GM21717 (cell line): ENCODE measurements around the gene KIAA1217.

ENCODE experiments used
- ATAC-seq: cut with Tn5 transposase; IDR thresholded peaks from one replicate; pipeline ENCODE4 v1.9.1; 2021; ENCODE audit warnings: mild to moderate bottlenecking, moderate library complexity; ENCODE audit not compliant: unreplicated experiment

KIAA1217 gene

DNA sequence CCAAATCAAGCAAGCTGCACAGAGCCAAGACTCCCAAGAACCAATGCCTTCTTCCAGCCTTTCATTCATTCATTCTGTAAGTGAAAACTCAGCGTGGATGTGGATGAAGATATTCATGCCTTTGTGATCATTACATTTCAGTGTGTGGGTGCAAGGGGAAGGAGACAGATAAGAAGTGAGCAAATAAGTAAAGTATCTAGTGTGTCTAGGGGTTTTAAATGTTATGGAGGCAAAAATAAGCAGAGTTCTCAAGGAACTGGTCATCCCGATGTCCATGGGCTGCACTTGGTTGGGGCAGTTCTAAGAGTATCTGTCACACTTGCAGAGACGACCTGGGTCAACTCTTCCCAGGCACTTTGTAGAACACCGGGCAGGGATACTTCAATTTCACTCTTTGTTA lies 149.1 kb downstream of the KIAA1217 start:
- ATAC-seq: no peak

DNA sequence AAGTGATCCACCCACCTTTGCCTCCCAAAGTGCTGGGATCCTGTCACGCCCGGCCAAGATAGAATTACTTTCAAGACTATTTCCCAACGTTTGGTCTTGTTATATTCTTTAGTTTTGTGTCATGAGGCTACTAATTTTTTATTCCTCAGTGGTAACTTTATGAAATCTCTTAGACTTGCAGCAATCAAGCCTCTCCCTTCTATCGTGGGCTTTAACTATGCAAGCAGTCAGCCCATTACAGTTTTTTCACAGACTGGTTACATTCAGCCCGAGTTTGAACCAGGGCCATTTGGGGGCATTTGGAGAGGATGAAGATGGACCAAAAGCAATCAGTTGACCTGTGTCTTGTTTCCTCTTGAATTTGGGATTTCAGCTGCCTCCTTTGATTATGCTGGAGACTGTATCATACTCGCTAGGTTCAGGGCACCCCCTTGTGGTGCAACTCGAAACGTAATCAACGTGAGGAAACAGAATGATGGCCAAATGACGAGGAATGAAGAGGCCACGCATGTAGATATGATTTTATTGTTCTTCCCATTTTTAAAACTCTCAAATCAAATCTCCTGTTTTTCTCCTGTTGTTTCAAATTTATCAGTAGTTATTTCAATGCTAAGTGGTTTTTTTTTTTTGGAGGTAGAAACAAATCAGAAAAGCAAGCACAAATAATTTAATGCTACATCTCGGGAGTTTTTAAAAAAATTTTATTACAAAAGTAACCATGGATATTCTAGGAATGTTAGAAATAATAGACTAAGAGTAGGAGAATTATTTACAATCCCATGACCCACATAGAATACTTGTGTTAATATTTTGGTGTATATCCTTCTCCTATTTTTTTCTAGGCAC lies 151.6 kb downstream of the KIAA1217 start:
- ATAC-seq: no peak

DNA sequence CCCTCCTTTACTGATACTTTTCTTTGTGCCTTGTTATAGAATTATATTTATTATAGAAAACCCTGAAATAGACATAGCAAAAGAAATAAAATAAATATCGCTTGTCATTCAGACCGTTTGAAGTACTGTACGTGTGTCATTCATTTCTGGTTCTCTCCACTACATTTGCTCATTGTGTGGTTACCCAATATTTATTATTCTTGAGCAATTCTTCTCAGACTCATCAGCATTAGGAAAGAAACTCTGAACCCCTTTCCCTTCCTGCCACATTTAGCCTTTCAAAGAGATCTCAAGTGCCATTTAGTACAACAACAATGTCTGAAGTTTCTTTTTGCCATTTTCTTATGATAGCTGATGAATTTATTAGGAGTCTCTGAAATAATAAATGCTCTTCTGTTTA lies 154.1 kb downstream of the KIAA1217 start:
- ATAC-seq: no peak

DNA sequence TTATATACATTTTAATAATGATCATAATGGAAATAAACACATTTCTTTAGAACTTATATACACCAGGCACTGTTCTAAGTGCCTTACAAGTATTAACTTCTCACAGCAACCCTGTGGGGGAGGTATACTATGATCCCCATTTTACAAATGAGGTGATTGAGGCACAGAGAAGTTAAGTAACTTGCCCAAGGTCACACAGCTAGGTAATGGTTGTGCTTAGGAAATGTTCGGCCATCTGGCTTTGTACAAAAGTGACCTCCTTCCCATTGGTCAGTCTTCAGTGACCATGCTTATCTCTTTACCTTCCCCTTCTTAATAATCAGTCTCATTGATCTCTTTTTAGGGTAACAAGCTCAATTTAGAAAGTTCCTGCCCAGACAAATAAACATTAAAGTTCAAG lies 158.8 kb downstream of the KIAA1217 start:
- no peak for ATAC-seq

DNA sequence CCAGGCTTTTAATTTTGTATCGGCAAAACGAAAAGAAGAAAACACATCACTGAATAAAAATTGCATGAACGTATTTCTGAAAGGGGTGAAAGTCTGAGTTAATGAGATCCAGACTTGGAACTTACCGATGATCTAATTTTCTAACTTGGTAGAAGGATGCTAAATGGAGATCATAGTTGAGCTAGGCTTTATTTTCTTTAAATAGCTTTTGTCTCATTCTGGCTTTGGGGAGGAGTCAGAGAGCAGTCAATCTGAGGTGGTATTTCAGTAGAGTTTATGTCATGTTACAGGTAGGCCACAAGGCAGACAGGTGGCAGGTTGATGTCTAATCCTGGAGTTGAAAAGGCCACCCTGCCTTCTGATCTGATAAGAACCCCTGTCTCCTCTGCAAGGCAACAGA lies 161.9 kb downstream of the KIAA1217 start:
- no peak for ATAC-seq

DNA sequence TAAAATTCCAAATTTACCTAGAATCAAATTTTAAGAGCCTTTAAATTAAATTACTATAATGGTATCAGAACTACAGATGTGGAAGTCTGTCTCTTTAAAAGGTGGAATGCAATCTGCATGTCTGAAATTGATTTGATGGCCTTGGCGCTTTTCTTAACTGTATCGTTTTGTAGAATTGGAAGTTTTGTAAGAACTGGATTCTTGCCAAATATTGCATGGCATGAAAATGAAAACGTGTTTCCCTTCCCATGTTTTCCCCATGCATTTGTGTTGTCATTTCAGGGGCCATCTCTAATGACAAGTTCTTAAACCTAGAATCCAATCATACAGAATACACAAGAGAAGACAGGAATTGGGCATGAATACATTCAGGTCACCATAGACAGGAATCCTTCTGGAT lies 162.5 kb downstream of the KIAA1217 start:
- ATAC-seq: no peak

DNA sequence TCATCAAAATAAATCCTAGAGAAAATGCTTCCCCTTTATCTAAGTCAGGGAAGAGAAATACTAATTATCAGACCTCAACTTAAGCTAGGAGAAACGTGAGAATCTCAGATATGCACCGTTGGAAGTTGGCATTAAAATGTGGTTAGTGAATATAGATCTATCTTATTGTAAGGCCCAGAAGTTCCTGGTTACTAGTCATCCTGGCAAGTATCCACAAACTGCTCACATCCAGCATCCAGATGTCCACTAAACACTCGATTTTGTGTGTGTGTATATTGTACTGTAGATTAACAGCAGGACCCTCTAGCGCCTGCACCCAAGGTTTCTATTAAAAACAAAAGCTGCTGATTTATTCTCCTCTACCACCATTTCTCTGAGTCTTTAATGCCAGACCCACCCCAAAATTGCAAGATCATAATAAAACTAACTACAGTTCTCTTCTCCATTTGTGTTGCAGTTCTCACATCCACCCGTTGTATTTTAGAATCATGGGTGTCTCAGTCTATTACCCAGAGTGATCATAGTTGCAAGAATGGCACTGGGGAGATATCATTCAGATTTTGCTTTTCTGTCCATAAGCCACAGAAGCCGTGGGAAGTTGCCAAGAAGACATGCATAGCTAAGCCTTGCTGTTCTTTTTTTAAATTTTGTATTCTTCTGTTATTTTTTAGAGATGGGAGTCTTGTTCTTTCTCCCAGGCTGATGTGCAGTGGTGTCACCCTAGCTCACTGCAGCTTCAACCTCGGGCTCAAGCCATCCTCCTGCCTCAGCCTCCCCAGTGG lies 165.4 kb downstream of the KIAA1217 start:
- ATAC-seq: no peak

DNA sequence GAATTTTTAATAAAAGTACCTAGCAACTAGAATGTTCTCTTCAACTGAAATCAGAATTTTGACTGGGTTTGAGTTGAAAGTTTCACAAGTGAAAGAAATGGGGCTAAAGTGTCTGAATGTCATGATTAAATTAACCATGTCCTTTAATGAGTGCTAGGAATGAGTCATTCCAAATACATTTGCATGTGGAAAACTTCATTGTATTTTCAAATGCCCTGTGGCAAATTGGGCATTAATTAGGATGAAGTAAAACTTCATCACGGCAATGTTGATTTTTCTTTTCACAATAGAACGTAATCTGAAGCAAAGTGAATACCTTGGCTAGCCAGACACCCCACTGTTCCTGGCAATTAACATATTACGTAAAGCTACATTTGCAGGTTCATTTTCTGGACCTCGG lies 166.6 kb downstream of the KIAA1217 start:
- ATAC-seq: no peak

DNA sequence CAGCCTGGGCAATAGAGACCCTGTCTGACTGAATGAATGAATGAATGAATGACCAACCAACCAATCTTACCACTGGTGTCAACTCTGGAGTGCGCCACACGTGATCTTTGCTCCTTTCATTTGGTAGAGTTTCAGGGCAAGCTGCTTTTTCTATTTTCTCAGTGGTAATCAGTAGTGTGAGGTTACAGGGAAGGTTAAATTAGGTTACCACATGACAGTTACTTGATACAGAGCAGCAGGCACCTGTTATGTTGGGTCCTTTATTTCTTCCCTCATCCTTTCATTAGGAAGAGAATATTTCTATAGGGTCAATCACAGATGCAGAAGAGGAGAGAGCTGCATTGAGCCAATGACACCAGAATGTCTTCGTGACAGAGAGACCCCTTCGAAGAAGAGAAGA lies 167.8 kb downstream of the KIAA1217 start:
- no peak for ATAC-seq

DNA sequence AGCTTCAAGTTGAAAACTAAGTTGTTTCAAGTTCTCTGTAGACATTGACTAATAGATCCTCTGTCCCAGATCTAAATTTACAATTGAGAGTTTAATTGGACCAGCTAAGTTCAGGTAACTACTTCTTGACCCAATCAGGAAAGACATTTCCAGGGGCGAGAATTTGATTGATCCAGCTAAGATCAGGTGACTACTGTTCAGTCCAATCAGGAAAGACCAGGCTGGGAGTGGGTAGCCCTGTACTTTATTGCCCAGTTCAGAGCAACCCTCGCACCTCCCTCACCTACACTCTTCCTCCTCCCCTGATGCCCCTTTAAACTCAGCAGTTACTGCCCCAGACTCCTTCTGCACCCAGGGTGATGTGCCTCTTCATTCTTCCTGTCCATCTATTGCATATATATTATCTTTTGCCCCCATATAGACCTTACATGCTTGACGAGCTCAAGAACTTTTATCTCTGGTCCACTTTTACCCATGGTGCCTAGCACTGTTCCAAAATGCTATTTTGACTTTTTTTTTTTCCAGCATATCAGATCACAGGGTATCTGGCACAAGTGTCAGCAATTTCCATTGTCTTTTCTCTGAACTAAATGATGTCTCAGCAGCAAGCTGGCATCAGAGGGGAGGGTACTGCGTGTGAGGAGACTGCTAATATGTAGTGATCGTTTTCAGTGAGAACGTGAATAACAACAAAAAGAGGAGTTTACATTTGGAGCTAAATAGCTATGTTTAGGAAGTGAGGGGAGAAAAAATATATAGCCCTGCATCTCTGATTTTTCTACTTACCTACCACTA lies 169.4 kb downstream of the KIAA1217 start:
- ATAC-seq: no peak

DNA sequence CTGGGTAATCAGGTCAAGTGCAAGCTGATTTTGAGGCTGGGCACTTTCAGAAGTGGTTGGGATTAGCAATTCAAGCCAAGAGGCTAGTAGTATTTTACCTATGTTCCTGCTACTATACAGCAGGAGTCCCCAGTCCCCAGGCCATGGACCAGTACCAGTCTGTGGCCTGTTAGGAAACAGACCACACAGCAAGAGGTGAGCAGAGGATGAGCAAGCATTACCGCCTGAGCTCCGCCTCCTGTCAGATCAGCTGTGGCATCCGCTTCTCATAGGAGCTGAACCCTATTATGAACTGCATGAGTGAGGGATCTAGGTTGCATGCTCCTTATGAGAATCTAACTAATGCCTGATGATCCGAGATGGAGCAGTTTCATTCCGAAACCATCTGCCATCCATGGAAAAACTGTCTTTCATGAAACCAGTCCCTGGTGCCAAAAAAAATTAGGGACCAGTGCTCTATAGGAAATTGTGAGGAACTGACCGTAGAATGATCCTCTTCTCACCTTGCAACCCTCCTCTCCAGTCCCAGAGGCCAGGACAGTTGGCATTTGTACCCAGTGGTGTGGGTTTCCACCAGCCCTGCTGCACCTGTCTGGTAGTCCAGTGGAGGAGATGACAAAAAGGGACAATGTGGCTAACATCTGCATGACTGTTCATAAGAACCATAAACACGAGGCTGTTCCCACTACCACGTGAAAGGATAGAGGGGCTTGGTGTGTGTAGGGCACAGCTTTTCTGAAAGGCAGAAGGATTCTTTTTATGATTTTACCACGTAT lies 172.5 kb downstream of the KIAA1217 start:
- ATAC-seq: no peak

DNA sequence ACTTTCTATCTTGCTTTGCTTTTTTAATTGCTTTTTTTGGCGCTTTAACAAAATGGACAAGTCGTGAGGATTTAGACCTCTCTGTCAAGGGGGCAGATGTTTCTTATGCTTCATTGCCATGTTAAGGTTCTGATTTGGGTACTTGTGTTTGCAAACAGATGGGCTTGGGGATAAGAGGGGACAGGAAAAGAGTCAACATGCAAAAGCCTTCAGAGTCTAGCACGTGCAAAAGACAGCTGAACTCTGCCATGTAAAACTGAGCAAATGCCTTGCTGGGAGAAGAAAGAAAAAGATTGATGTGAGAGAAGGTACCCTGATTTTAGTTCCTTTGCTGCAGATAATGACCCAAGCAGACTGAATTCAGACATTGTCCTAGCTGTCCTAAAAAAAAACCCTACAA lies 173.1 kb downstream of the KIAA1217 start:
- no peak for ATAC-seq

DNA sequence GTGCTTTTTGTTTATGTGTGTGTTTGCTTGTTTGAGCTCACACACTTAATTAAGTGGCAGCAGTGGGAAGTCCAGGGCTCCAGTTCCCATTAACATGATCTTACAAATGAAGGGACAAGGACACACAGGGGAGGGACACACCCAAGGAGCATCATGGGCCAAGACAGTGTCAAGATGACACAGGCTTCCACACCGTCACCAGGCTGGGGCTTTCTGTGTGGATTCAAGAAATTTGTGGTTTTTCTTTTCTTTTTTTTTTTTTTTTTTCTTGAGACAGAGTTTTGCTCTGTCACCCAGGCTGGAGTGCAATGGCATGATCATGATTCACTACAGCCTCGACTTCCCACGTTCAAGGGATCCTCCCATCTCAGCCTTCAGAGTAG lies 173.6 kb downstream of the KIAA1217 start:
- ATAC-seq: no peak

DNA sequence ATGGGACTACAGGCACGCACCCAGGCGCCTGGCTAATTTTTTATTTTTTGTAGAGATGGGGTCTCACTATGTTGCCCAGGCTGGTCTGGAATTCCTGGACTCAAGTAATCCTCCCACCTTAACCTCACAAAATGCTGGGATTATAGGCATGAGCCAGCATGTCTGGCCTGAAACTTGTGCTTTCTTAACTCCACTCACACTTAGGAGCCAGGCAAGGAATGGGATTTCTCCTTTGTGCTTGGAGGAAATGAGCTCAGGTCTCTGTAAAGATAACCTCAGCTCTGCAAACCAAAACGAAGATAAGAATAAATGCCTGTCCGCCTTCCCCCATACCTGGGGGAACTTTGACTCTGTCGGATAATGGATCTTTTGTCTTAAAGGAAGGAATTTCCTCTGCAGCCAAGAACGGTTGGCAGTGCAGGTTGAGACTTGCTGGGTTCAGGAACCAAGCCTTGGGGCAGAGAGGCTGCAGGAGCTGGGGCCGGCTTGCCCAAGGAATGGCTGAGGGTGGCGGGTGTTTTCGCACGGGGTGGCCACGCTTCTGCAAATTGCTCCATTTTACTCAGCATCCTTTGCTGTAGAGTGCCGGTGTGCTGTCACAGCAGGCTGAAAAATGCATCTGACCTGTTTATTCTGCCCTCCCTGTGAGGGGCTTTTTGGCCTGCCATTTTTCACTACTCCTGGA lies 174.2 kb downstream of the KIAA1217 start:
- peak; percentile 50 for ATAC-seq

DNA sequence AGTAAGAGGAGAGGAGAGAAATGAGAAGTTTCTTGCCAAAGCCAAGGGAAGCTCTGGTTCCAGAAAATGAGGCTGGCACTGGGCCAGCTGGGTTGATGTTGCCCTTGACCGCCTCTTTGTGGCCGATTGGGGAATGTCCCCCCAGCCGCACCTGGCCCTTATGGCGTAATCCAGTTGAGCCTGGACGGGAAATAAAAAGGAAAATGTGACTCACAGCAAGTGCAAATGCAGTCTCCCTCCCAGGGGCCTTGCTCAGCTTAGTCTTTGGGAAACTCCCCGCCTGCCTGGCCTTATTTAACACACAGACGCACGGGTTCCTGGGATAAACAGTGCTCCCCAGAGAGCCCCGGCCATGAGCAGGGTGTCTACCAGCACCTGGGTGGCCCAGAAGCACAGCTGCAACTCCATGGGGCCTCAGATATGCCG lies 174.8 kb downstream of the KIAA1217 start:
- ATAC-seq: peak; percentile 84

DNA sequence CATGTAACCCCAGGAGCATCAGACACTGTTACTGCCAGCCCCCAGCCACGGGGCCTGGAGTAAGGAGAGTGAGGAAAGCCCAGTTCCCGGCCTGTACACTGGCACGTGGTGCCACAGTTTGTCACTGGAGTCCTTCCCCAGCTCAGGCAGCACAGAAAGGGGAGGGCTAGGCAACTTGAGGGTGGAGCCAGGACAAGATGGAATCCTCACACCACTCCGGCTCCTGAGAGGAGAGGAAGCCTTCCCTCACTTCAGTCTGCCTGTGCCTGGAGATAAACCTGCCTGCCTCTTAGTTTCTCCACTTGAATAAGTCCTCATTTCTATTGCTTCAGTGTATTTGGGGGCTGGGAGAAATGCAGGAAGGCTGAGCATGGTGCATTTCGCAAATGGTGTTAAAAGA lies 176.0 kb downstream of the KIAA1217 start:
- no peak for ATAC-seq

DNA sequence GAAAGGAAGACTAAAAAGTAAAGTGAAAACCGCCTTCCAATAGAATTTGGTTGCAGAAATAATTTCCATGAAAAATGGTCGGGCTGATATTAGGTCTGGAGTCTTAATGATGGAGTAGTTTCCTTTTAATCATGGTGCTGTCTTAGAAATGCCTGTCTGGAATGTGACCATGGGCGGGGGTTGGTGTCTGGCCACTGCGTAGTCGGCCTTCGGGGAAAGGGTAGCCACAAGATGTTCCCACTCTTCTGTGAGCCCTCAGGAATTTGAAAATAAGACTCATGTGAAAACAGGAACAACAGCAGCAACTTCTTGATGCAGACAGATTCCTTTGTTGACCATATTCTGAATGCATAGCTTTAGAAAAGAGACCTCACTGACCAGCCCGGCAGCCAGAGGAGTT lies 176.8 kb downstream of the KIAA1217 start:
- ATAC-seq: no peak

DNA sequence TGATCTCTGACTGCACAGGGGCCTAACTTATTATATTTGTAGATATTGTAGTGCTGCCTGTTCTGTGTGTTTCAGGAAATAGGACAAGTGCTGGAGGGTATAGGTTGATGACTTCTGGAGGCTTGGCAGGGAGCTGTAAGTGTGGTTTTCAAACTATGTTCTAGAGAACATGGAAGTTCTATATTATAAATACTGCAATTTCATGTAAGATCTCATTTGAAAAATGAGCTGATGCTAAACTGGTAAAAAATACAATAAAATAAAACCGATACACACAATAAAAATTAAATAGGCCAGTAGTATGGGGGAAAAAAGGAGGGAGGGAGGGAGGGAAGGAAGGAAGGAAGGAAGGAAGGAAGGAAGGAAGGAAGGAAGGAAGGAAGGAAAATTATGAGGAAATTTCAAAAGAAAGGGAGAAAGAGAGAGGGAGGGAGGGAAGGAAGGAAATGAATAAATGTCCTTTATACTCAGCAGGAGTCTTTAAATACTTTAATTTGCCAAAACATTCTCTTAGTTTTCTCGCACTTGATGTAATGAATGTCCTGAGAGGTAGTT lies 181.3 kb downstream of the KIAA1217 start:
- no peak for ATAC-seq

DNA sequence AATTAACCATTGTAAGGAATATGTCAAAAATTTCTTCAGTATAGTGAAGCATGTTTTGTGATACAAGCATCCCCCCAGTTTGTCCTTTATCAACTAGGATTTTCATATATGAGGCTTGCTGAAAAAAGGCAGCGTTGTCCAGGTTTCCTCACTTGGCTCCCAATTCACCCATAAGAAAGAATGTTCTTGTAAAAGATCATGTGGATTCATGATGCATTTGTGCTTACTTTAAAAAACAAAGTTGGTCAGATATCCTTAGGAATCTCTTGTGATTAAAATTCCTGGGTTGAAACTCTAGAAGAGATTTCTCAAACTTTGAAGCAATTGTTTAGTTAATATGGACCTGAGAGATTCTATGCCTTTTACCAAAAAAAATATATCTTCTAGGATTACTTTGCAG lies 181.8 kb downstream of the KIAA1217 start:
- no peak for ATAC-seq

DNA sequence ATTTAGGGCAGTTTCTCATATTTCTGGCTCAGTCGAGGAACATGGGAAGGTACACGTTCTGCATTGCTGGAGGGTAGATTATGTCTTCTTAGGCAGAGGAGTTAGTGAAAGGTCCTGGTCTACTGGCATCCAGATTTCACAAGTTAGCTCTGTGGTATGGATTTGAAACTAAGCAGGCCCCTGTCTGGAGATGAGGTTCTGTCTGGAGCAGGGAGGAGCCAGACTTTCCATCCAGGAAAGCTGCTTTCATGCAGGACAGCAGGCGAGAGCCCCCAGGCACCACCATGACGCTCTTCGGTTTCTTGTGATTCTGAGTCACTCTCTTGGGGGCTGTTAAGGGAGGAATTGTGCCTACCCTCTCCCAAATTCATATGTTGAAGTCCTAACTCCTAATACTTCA lies 184.3 kb downstream of the KIAA1217 start:
- ATAC-seq: no peak
